BE2C (cell line): Measurements from ENCODE around the gene CPLX1.

Experiments
- DNase-seq: peaks from one replicate; pipeline ENCODE4 v3.0.0-alpha.2; 2020
- H3K27me3 ChIP-seq: fragments of 250-450 bp; sonication (Bioruptor Pico); 2 replicates; pipeline ENCODE4 v1.5.1; 2020; ENCODE audit warnings: mild to moderate bottlenecking
- H3K36me3 ChIP-seq: fragments of 250-450 bp; sonication (Bioruptor Pico); 2 replicates; pipeline ENCODE4 v1.5.1; 2020; ENCODE audit warnings: mild to moderate bottlenecking
- H3K4me1 ChIP-seq: fragments of 250-450 bp; sonication (Bioruptor Pico); 2 replicates; pipeline ENCODE4 v1.5.1; 2020
- H3K4me3 ChIP-seq: 2 replicates; pipeline ENCODE4 v1.5.1; 2011; ENCODE audit warnings: low read depth, low read length
- H3K9me3 ChIP-seq: fragments of 250-450 bp; sonication (Bioruptor Pico); 2 replicates; pipeline ENCODE4 v1.5.1; 2020
- CTCF ChIP-seq: IDR thresholded peaks from 2 replicates; pipeline ENCODE4 v1.5.1; 2012; ENCODE audit warnings: mild to moderate bottlenecking, low read depth, low read length

The CPLX1 gene

GRCh38 chr4:770022-770421, 55.9 kb downstream of the CPLX1 start:
- Histone ChIP-seq H3K4me1 (no peaks in the 10 kb centered on the region), H3K36me3 (peaks cover 72% of the 10 kb centered on the region), H3K9me3 (no peaks in the 10 kb centered on the region; the same call in 1 of the 2 replicates), H3K27me3 (no peaks in the 10 kb centered on the region), H3K4me3 (no peak overlapping the region)
- TF ChIP-seq CTCF: no peak
- no peak for DNase-seq

GRCh38 chr4:769511-769910, 56.4 kb downstream of the CPLX1 start:
- peaks cover 5% of the 10 kb centered on the region; the same call in 1 of the 2 replicates for H3K9me3 ChIP-seq
- peaks cover 74% of the 10 kb centered on the region for H3K36me3 ChIP-seq
- no peak for DNase-seq
- H3K4me3 ChIP-seq: no peak overlapping the region
- TF ChIP-seq CTCF: no peak
- no peaks in the 10 kb centered on the region for H3K4me1 ChIP-seq
- no peaks in the 10 kb centered on the region for H3K27me3 ChIP-seq

- DNase-seq: no peak
- peaks cover 78% of the 10 kb centered on the region for H3K36me3 ChIP-seq
- no peak overlapping the region for H3K4me3 ChIP-seq
- peaks cover 5% of the 10 kb centered on the region; the same call in 1 of the 2 replicates for H3K9me3 ChIP-seq
- TF ChIP-seq CTCF: no peak
- H3K27me3 ChIP-seq: no peaks in the 10 kb centered on the region
- no peaks in the 10 kb centered on the region for H3K4me1 ChIP-seq
These were observed 56.9 kb downstream of the CPLX1 start for GRCh38 chr4:768995-769394.

GRCh38 chr4:768076-768475, 57.9 kb downstream of the CPLX1 start:
- H3K27me3 ChIP-seq: no peaks in the 10 kb centered on the region
- no peaks in the 10 kb centered on the region for H3K4me1 ChIP-seq
- no peak overlapping the region for H3K4me3 ChIP-seq
- H3K36me3 ChIP-seq: peaks cover 78% of the 10 kb centered on the region
- no peak for DNase-seq
- peaks cover 5% of the 10 kb centered on the region; the same call in 1 of the 2 replicates for H3K9me3 ChIP-seq
- TF ChIP-seq CTCF: no peak

GRCh38 chr4:766559-767283, 59.2 kb downstream of the CPLX1 start:
- Histone ChIP-seq H3K36me3 (peaks cover 82% of the 10 kb centered on the region), H3K27me3 (no peaks in the 10 kb centered on the region), H3K4me3 (no peak overlapping the region), H3K9me3 (peaks cover 5% of the 10 kb centered on the region; the same call in 1 of the 2 replicates), H3K4me1 (no peaks in the 10 kb centered on the region)
- no peak for DNase-seq
- TF ChIP-seq CTCF: no peak

- no peak for DNase-seq
- no peak for TF ChIP-seq CTCF
- H3K4me1 ChIP-seq: no peaks in the 10 kb centered on the region
- H3K4me3 ChIP-seq: no peak overlapping the region
- H3K36me3 ChIP-seq: peaks cover 84% of the 10 kb centered on the region
- H3K27me3 ChIP-seq: no peaks in the 10 kb centered on the region
- H3K9me3 ChIP-seq: peaks cover 5% of the 10 kb centered on the region; the same call in 1 of the 2 replicates
These were observed 59.8 kb downstream of the CPLX1 start for GRCh38 chr4:766152-766515.
